H1 (cell line): Measurements from ENCODE around the gene SLCO4A1. TPM values are rescaled to one million over a fixed set of nuclear protein-coding genes. Genes with fewer than 3 reads are reported as not detected.

Experiments
- CTCF ChIA-PET: fragments of 300-600 bp; sonication (Branson Sonifier 250); formaldehyde crosslinking; loops from one replicate; lab custom pipeline; 2021; ENCODE audit not compliant: partially characterized antibody; lab: Charles Lee
- POLR2A ChIA-PET: fragments of 300-600 bp; sonication (Branson Sonifier 250); formaldehyde crosslinking; loops from one replicate; lab custom pipeline; 2021; ENCODE audit warnings: inconsistent platforms; ENCODE audit not compliant: partially characterized antibody; lab: Charles Lee
- DNase-seq, 2 experiments: peaks; one replicate each; pipeline versions ENCODE4 v3.0.0 to v3.0.0-alpha.2; 2010 to 2022; ENCODE audit warnings: low spot score in 2 of 2, low read depth in 1 of 2, mixed read lengths in 1 of 2
- FAIRE-seq: peaks from 2 replicates; lab custom pipeline; 2011; peaks lifted over from hg19 to GRCh38; lab: Jason Lieb, UNC
- H2AFZ ChIP-seq: 2 replicates; pipeline ENCODE4 v1.8.1; 2012; ENCODE audit warnings: low read length, inconsistent platforms
- H2AK5ac ChIP-seq: 2 replicates; pipeline ENCODE4 v1.6.1; 2013; ENCODE audit warnings: low read depth, low read length
- H2BK120ac ChIP-seq: replicated peaks from 2 replicates; pipeline ENCODE3; 2013; ENCODE audit warnings: low read depth, low read length, inconsistent platforms
- H2BK12ac ChIP-seq: 2 replicates; pipeline ENCODE4 v1.6.1; 2013; ENCODE audit warnings: low read depth, low read length
- H2BK15ac ChIP-seq: 2 replicates; pipeline ENCODE4 v1.6.1; 2013; ENCODE audit warnings: low read length
- H2BK20ac ChIP-seq: 2 replicates; pipeline ENCODE4 v1.6.1; 2013; ENCODE audit warnings: low read length
- H2BK5ac ChIP-seq: 2 replicates; pipeline ENCODE4 v1.6.1; 2013; ENCODE audit warnings: low read depth, low read length
- H3K14ac ChIP-seq: 2 replicates; pipeline ENCODE4 v1.6.1; 2013; ENCODE audit warnings: inconsistent platforms; ENCODE audit not compliant: insufficient read length
- H3K18ac ChIP-seq: 2 replicates; pipeline ENCODE4 v1.6.1; 2013; ENCODE audit warnings: low read length; ENCODE audit errors: extremely low read depth
- H3K23ac ChIP-seq: 2 replicates; pipeline ENCODE4 v1.6.1; 2013; ENCODE audit warnings: inconsistent platforms; ENCODE audit not compliant: insufficient read length
- H3K23me2 ChIP-seq: 2 replicates; pipeline ENCODE4 v1.6.1; 2013; ENCODE audit warnings: low read depth, low read length
- H3K27ac ChIP-seq: 2 replicates; pipeline ENCODE4 v1.6.1; 2011; ENCODE audit warnings: low read depth, low read length, inconsistent platforms
- H3K27me3 ChIP-seq, 4 experiments: replicated peaks in 1 of 4; 1 replicate in 1 of 4; 2 replicates in 3 of 4; pipeline versions ENCODE4 v1.6.1 to v1.8.1; 2011 to 2013; ENCODE audit warnings: low read length in 3 of 4, mild to moderate bottlenecking in 3 of 4, inconsistent platforms in 2 of 4, mixed read lengths in 2 of 4, moderate library complexity in 1 of 4; ENCODE audit not compliant: control insufficient read depth in 3 of 4, insufficient read depth in 3 of 4; ENCODE audit errors: extremely low read depth in 1 of 4
- H3K36me3 ChIP-seq, 4 experiments: 2 replicates each; pipeline versions ENCODE4 v1.6.1 to v1.8.1; 2011 to 2013; ENCODE audit warnings: mild to moderate bottlenecking in 4 of 4, low read length in 3 of 4, moderate library complexity in 2 of 4, control low read depth in 1 of 4, inconsistent platforms in 1 of 4; ENCODE audit not compliant: insufficient read depth in 4 of 4, control insufficient read depth in 2 of 4
- H3K4ac ChIP-seq: replicated peaks from 2 replicates; pipeline ENCODE3; 2013; ENCODE audit warnings: low read length, low read depth, mixed read lengths, inconsistent platforms; ENCODE audit not compliant: insufficient read length
- H3K4me1 ChIP-seq, 4 experiments: replicated peaks in 1 of 4; 1 replicate in 1 of 4; 2 replicates in 3 of 4; pipeline versions ENCODE4 v1.6.1 to v1.8.1; 2011 to 2013; ENCODE audit warnings: low read length in 3 of 4, inconsistent platforms in 2 of 4, mixed read lengths in 1 of 4; ENCODE audit not compliant: insufficient read depth in 4 of 4, control insufficient read depth in 3 of 4
- H3K4me2 ChIP-seq, 2 experiments: 2 replicates each; pipeline versions ENCODE4 v1.6.1 to v1.8.1; 2011 to 2013; ENCODE audit warnings: low read depth in 2 of 2, low read length in 2 of 2, control low read depth in 1 of 2, inconsistent platforms in 1 of 2, mild to moderate bottlenecking in 1 of 2; ENCODE audit not compliant: insufficient read depth in 1 of 2
- H3K4me3 ChIP-seq, 4 experiments: fragments of 200-600, 300-600 bp in 1 of 4; sonication (generic), shearing (Covaris generic), sonication (Bioruptor Twin) in 1 of 4; 2 replicates each; pipeline versions ENCODE4 v1.5.1 to v1.8.1; 2011 to 2016; ENCODE audit warnings: low read length in 4 of 4, low read depth in 3 of 4, control low read depth in 2 of 4, inconsistent platforms in 2 of 4, mild to moderate bottlenecking in 2 of 4, mixed read lengths in 1 of 4, moderate library complexity in 1 of 4; ENCODE audit not compliant: insufficient read depth in 2 of 4; ENCODE audit errors: extremely low read depth in 1 of 4
- H3K56ac ChIP-seq: replicated peaks from 2 replicates; pipeline ENCODE3; 2013; ENCODE audit warnings: low read depth, mild to moderate bottlenecking, mixed read lengths, low read length, inconsistent platforms; ENCODE audit not compliant: insufficient read length
- H3K79me1 ChIP-seq: 2 replicates; pipeline ENCODE4 v1.6.1; 2013; ENCODE audit warnings: low read depth, low read length, control low read depth
- H3K79me2 ChIP-seq, 2 experiments: 2 replicates each; pipeline versions ENCODE4 v1.6.1 to v1.8.1; 2012 to 2013; ENCODE audit warnings: low read length in 2 of 2, mild to moderate bottlenecking in 2 of 2, inconsistent platforms in 1 of 2; ENCODE audit not compliant: insufficient read depth in 2 of 2, control insufficient read depth in 1 of 2
- H3K9ac ChIP-seq, 4 experiments: replicated peaks in 1 of 4; 1 replicate in 1 of 4; 2 replicates in 3 of 4; pipeline versions ENCODE4 v1.6.1 to v1.8.1; 2011 to 2013; ENCODE audit warnings: low read depth in 3 of 4, low read length in 3 of 4, control low read depth in 2 of 4, mild to moderate bottlenecking in 2 of 4, moderate library complexity in 2 of 4, inconsistent platforms in 1 of 4; ENCODE audit errors: extremely low read depth in 1 of 4
- H3K9me3 ChIP-seq, 2 experiments: 2 replicates each; pipeline versions ENCODE4 v1.6.1 to v1.8.1; 2012 to 2013; ENCODE audit warnings: mild to moderate bottlenecking in 2 of 2, moderate library complexity in 2 of 2, control low read depth in 1 of 2, inconsistent platforms in 1 of 2, low read depth in 1 of 2, low read length in 1 of 2, mixed read lengths in 1 of 2; ENCODE audit not compliant: insufficient read depth in 2 of 2
- H4K20me1 ChIP-seq, 2 experiments: replicated peaks in 1 of 2; 2 replicates each; pipeline versions ENCODE3 to v1.8.1; 2011 to 2013; ENCODE audit warnings: inconsistent platforms in 2 of 2, low read length in 2 of 2, mild to moderate bottlenecking in 1 of 2; ENCODE audit not compliant: insufficient read depth in 2 of 2, control insufficient read depth in 1 of 2
- H4K5ac ChIP-seq: 2 replicates; pipeline ENCODE4 v1.6.1; 2013; ENCODE audit warnings: low read length, low read depth, mixed read lengths, inconsistent platforms; ENCODE audit not compliant: insufficient read length
- H4K8ac ChIP-seq: 2 replicates; pipeline ENCODE4 v1.8.0; 2013; ENCODE audit warnings: mild to moderate bottlenecking, moderate library complexity, low read length, inconsistent platforms; ENCODE audit not compliant: insufficient read depth; ENCODE audit errors: extremely low read depth
- H4K91ac ChIP-seq: replicated peaks from 2 replicates; pipeline ENCODE3; 2013; ENCODE audit warnings: low read length, mixed read lengths, inconsistent platforms; ENCODE audit not compliant: insufficient read length
- CTBP2 ChIP-seq: IDR thresholded peaks from 2 replicates; pipeline ENCODE4 v1.7.0; 2011; ENCODE audit warnings: borderline replicate concordance, mild to moderate bottlenecking, moderate library complexity, mixed read lengths, low read length; ENCODE audit not compliant: insufficient read depth, insufficient read length
- KDM5A ChIP-seq: fragments of 200-600 bp; IDR thresholded peaks from 2 replicates; pipeline ENCODE4 v1.7.1; 2012; ENCODE audit warnings: mild to moderate bottlenecking, low read length, inconsistent platforms, mixed read lengths
- WGBS, 2 experiments: shearing (Covaris generic) in 1 of 2; methylation state at CpG; one replicate each; pipeline versions ENCODE4 v1.1.6 to v1.1.7; 2013 to 2015; ENCODE audit warnings: low lambda C conversion rate in 2 of 2, mixed read lengths in 2 of 2, inconsistent platforms in 1 of 2, low coverage in 1 of 2, missing lambda C conversion rate in 1 of 2; ENCODE audit not compliant: insufficient replicate concordance in 2 of 2, insufficient coverage in 1 of 2, insufficient read length in 1 of 2; ENCODE audit errors: extremely low coverage in 1 of 2, missing lambda C conversion rate in 1 of 2; 5-methylcytosine and 5-hydroxymethylcytosine counted together
- polyA plus RNA-seq, 7 experiments: library from polyadenylated mRNA; depleted of rRNA in 3 of 7; stranded (reverse) in 5 of 7; unstranded in 2 of 7; fragments of >200 nt in 5 of 7; fragments of 200-250 nt in 2 of 7; gene quantifications; 1 replicate in 5 of 7; 2 replicates in 1 of 7; 4 replicates in 1 of 7; pipeline versions ENCODE4 v1.2.1 to v1.2.3, GENCODE V29; 2011 to 2013; ENCODE audit warnings: missing spikeins in 2 of 7, mixed read lengths in 2 of 7
- total RNA-seq: library from RNA; stranded (reverse); fragmentation: NEBNext Ultra II Directional; extraction: Animal tissue kit (Norgen Biotek cat#: 25700); gene quantifications from 2 replicates; pipeline ENCODE4 v1.2.1, GENCODE V29; 2021

The SLCO4A1 gene
- total and polyA plus RNA-seq, 2 of the 8 experiments (the other 6 are each of a cell fraction or from before 2014, with no cell fraction given) = 10.5 to 18.5 TPM

GRCh38 chr20:62638679-62639406 lies 3.5 kb upstream of the SLCO4A1 start:
- no peak for FAIRE-seq
- CTCF ChIA-PET = interaction anchor here (1.0 to 2.6 kb wide), 5 partner anchors 13 to 153 kb away, joined by 3 to 10 read pairs (median 3); no protein-coding TSS in a partner anchor
- POLR2A ChIA-PET = interaction anchor here (1.6 kb wide), 1 partner anchor 14 kb away, joined by 3 read pairs; no protein-coding TSS in a partner anchor

More at GRCh38 chr20:62638679-62639406, 3.5 kb upstream of the SLCO4A1 start:
- Histone ChIP-seq H3K18ac (no peak overlapping the region), H4K91ac (no peak overlapping the region), H4K5ac (no peak overlapping the region), H3K9ac (no peak overlapping the region), H3K4me1 (peaks cover 0 to 19% (median 4%) of the 10 kb centered on the region in 4 experiments; a peak in 4 of 7 replicates), H4K20me1 (peaks cover 0 to 6% of the 10 kb centered on the region in 2 experiments), H4K8ac (no peak overlapping the region), H3K36me3 (no peaks in the 10 kb centered on the region), H3K27ac (no peak overlapping the region), H3K4me3 (no peak overlapping the region), H3K4ac (no peak overlapping the region), H2BK12ac (no peak overlapping the region), H3K4me2 (no peak overlapping the region), H2BK20ac (no peak overlapping the region), H2BK120ac (no peak overlapping the region), H3K23ac (no peak overlapping the region), H3K79me1 (peaks cover under 1% of the 10 kb centered on the region; the same call in 1 of the 2 replicates), H3K27me3 (peaks cover 3 to 32% (median 29%) of the 10 kb centered on the region in 4 experiments; a peak in 6 of 7 replicates), H3K9me3 (no peaks in the 10 kb centered on the region), H3K79me2 (peaks cover 0 to 6% of the 10 kb centered on the region in 2 experiments; a peak in 2 of 4 replicates), H3K56ac (no peak overlapping the region), H2AFZ (no peak overlapping the region), H2AK5ac (no peak overlapping the region), H3K14ac (no peak overlapping the region), H3K23me2 (peaks cover 15% of the 10 kb centered on the region; the same call in 1 of the 2 replicates), H2BK5ac (no peak overlapping the region), H2BK15ac (no peak overlapping the region)
- TF ChIP-seq KDM5A = no peak
- TF ChIP-seq CTBP2 = no peak
- DNase-seq = no peak
- 83% methylated on average over 23 of the region's 23 CpGs; no CpG with 5 or more reads in 1 of the 2 experiments for WGBS, 2 experiments
